GM23248 (cell line): ENCODE results near the gene CSNK1G1. TPM values are rescaled to one million over a fixed set of nuclear protein-coding genes. Genes with fewer than 3 reads are reported as not detected.

ENCODE experiments used
- DNase-seq: peaks from one replicate; pipeline ENCODE4 v3.0.0-alpha.2; 2015
- H2AFZ ChIP-seq: fragments of 200-600 bp; sonication (generic); 2 replicates; pipeline ENCODE4 v1.6.1; 2016; ENCODE audit warnings: antibody characterized with exemption
- H3F3A ChIP-seq: fragments of 200-600 bp; sonication (generic); 2 replicates; pipeline ENCODE4 v1.6.1; 2016; ENCODE audit warnings: mild to moderate bottlenecking, antibody characterized with exemption, mixed run types; ENCODE audit not compliant: insufficient read depth
- H3K27ac ChIP-seq: fragments of 200-600 bp; sonication (generic); 2 replicates; pipeline ENCODE4 v1.5.1; 2016; ENCODE audit warnings: mild to moderate bottlenecking
- H3K27me3 ChIP-seq: fragments of 200-600 bp; sonication (generic); replicated peaks from 2 replicates; pipeline ENCODE4 v1.6.1; 2016; ENCODE audit warnings: mild to moderate bottlenecking; ENCODE audit not compliant: insufficient read depth
- H3K36me3 ChIP-seq: fragments of 200-600 bp; sonication (generic); 2 replicates; pipeline ENCODE4 v1.6.1; 2016; ENCODE audit warnings: low read depth, mild to moderate bottlenecking
- H3K4me1 ChIP-seq: fragments of 200-600 bp; sonication (generic); 2 replicates; pipeline ENCODE4 v1.6.1; 2016; ENCODE audit warnings: mild to moderate bottlenecking; ENCODE audit not compliant: insufficient read depth
- H3K4me2 ChIP-seq: fragments of 200-600 bp; sonication (generic); one replicate; pipeline ENCODE4 v1.6.1; 2016; ENCODE audit warnings: mild to moderate bottlenecking; ENCODE audit not compliant: unreplicated experiment
- H3K4me3 ChIP-seq: fragments of 200-600 bp; sonication (generic); 2 replicates; pipeline ENCODE4 v1.5.1; 2016; ENCODE audit warnings: mild to moderate bottlenecking
- H3K79me2 ChIP-seq: fragments of 200-600 bp; sonication (generic); 2 replicates; pipeline ENCODE4 v1.6.1; 2016; ENCODE audit warnings: mild to moderate bottlenecking; ENCODE audit not compliant: insufficient read depth
- H3K9ac ChIP-seq: fragments of 200-600 bp; sonication (generic); 2 replicates; pipeline ENCODE4 v1.6.1; 2016; ENCODE audit warnings: mild to moderate bottlenecking
- H3K9me2 ChIP-seq: fragments of 200-600 bp; sonication (generic); 2 replicates; pipeline ENCODE4 v1.6.1; 2016; ENCODE audit warnings: mixed run types, mild to moderate bottlenecking, moderate library complexity; ENCODE audit not compliant: insufficient read depth
- H3K9me3 ChIP-seq: fragments of 200-600 bp; sonication (generic); one replicate; pipeline ENCODE4 v1.6.1; 2017; ENCODE audit warnings: low read depth
- H4K20me1 ChIP-seq: fragments of 200-600 bp; sonication (generic); 2 replicates; pipeline ENCODE4 v1.6.0; 2016; ENCODE audit not compliant: insufficient read depth
- EZH2 ChIP-seq: fragments of 200-600 bp; sonication (generic); IDR thresholded peaks from 2 replicates; pipeline ENCODE4 v1.6.1; 2018; ENCODE audit warnings: antibody characterized with exemption, mild to moderate bottlenecking; ENCODE audit not compliant: insufficient read depth, poor library complexity, severe bottlenecking
- EZH2phosphoT487 ChIP-seq: fragments of 200-600 bp; sonication (generic); IDR thresholded peaks from 2 replicates; pipeline ENCODE4 v1.6.1; 2018; ENCODE audit warnings: antibody characterized with exemption, moderate library complexity, mild to moderate bottlenecking, low read depth; ENCODE audit not compliant: insufficient read depth
- WGBS, 2 experiments: methylation state at CpG; one replicate each; pipeline ENCODE4 v1.1.6; 2015 to 2017; ENCODE audit warnings: low lambda C conversion rate in 2 of 2, low coverage in 1 of 2; ENCODE audit errors: missing lambda C conversion rate in 2 of 2; 5-methylcytosine and 5-hydroxymethylcytosine counted together
- in situ Hi-C: fragments of 300-500 bp; cut with MboI; formaldehyde crosslinking; loops from 2 replicates; pipeline ENCODE4 v1.15.0; 2020
- polyA plus RNA-seq: library from polyadenylated mRNA; unstranded; fragments of >200 nt; fragmentation: Nextera tagmentation; extraction: Ambion mirVana; gene quantifications from 2 replicates; pipeline ENCODE4 v1.2.1, GENCODE V29; 2016
- total RNA-seq: library from RNA; depleted of rRNA; stranded (reverse); fragments of >200 nt; shearing (Covaris generic); gene quantifications from 2 replicates; pipeline ENCODE4 v1.2.3, GENCODE V29; 2014

The CSNK1G1 gene
- total and polyA plus RNA-seq, 2 experiments from 2014 or later: 14.8 to 17.1 TPM

- no peaks in the 10 kb centered on the region for H3K9me2 ChIP-seq
- H3K9ac ChIP-seq: no peak overlapping the region
- no peak overlapping the region for H2AFZ ChIP-seq
- 0 out of 2 replicates have a peak, but pooled peaks cover 3% of the 10 kb centered on the region for H3F3A ChIP-seq
- in situ Hi-C loops: no loop called here
- H3K4me3 ChIP-seq: no peak overlapping the region
- no peaks in the 10 kb centered on the region for H3K27me3 ChIP-seq
- 0 out of 2 replicates have a peak, but pooled peaks cover 4% of the 10 kb centered on the region for H3K4me1 ChIP-seq
- TF ChIP-seq EZH2phosphoT487: no peak
- TF ChIP-seq EZH2: no peak
- H3K9me3 ChIP-seq: no peaks in the 10 kb centered on the region
- H4K20me1 ChIP-seq: peaks cover 4% of the 10 kb centered on the region; the same call in 1 of the 2 replicates
- peaks cover 98% of the 10 kb centered on the region for H3K79me2 ChIP-seq
- no peak for DNase-seq
- no peak overlapping the region for H3K4me2 ChIP-seq
- H3K36me3 ChIP-seq: no peaks in the 10 kb centered on the region
- no peak overlapping the region for H3K27ac ChIP-seq
These were observed 45.9 kb downstream of the CSNK1G1 start for GRCh38 chr15:64310036-64310435.

- DNase-seq: peak; percentile 21
- WGBS, 2 experiments: 96 to 97% methylated on average over 2 of the region's 2 CpGs
- H3K79me2 ChIP-seq: peaks cover 99% of the 10 kb centered on the region
These were observed 50.7 kb downstream of the CSNK1G1 start for GRCh38 chr15:64305261-64305660.

GRCh38 chr15:64289550-64289949 is 66.4 kb downstream of the CSNK1G1 start:
- Histone ChIP-seq H3K27ac (peak overlapping the region; percentile 3; the same call in 1 of the 2 replicates), H3K4me2 (no peak overlapping the region), H3K36me3 (no peaks in the 10 kb centered on the region), H3F3A (peaks cover 7% of the 10 kb centered on the region), H3K9ac (no peak overlapping the region), H3K4me3 (no peak overlapping the region), H3K9me2 (no peaks in the 10 kb centered on the region), H3K4me1 (peaks cover 16% of the 10 kb centered on the region), H3K79me2 (peaks cover 100% of the 10 kb centered on the region), H2AFZ (no peak overlapping the region), H3K9me3 (no peaks in the 10 kb centered on the region), H4K20me1 (peaks cover 6% of the 10 kb centered on the region; the same call in 1 of the 2 replicates), H3K27me3 (no peaks in the 10 kb centered on the region)
- TF ChIP-seq EZH2phosphoT487 (no peak), EZH2 (no peak)
- DNase-seq: no peak
- in situ Hi-C loops: no loop called here
- WGBS, 2 experiments: 90 to 97% methylated on average over 2 of the region's 2 CpGs

More at GRCh38 chr15:64305261-64305660, 50.7 kb downstream of the CSNK1G1 start:
- H3K4me3 ChIP-seq: no peak overlapping the region
- H3F3A ChIP-seq: no peaks in the 10 kb centered on the region
- H3K4me1 ChIP-seq: no peaks in the 10 kb centered on the region
- no peak overlapping the region for H2AFZ ChIP-seq
- H3K27ac ChIP-seq: no peak overlapping the region
- H3K9me2 ChIP-seq: no peaks in the 10 kb centered on the region
- no peaks in the 10 kb centered on the region; the same call in 1 of the 2 replicates for H3K36me3 ChIP-seq
- H3K27me3 ChIP-seq: no peaks in the 10 kb centered on the region
- TF ChIP-seq EZH2 (no peak), EZH2phosphoT487 (no peak)
- H4K20me1 ChIP-seq: peaks cover 6% of the 10 kb centered on the region; the same call in 1 of the 2 replicates
- no peaks in the 10 kb centered on the region for H3K9me3 ChIP-seq
- H3K4me2 ChIP-seq: no peak overlapping the region
- H3K9ac ChIP-seq: no peak overlapping the region
- in situ Hi-C loops: no loop called here

GRCh38 chr15:64288999-64289398 is 67.0 kb downstream of the CSNK1G1 start:
- TF ChIP-seq EZH2 (no peak), EZH2phosphoT487 (no peak)
- Histone ChIP-seq H3K27ac (peak overlapping the region; percentile 34; the same call in 1 of the 2 replicates), H4K20me1 (peaks cover 6% of the 10 kb centered on the region; the same call in 1 of the 2 replicates), H3K9me2 (no peaks in the 10 kb centered on the region), H3K9me3 (no peaks in the 10 kb centered on the region), H3K4me3 (no peak overlapping the region), H3K79me2 (peaks cover 99% of the 10 kb centered on the region), H3K9ac (no peak overlapping the region), H3K4me1 (peaks cover 21% of the 10 kb centered on the region), H3K4me2 (peak overlapping the region; percentile 49), H3F3A (peaks cover 10% of the 10 kb centered on the region), H3K27me3 (no peaks in the 10 kb centered on the region), H3K36me3 (no peaks in the 10 kb centered on the region), H2AFZ (no peak overlapping the region)
- in situ Hi-C loops: no loop called here
- peak; percentile 29 for DNase-seq
- WGBS, 2 experiments: 40 to 45% methylated on average over 8 of the region's 8 CpGs

- Histone ChIP-seq H3F3A (peaks cover 14% of the 10 kb centered on the region), H3K4me1 (peaks cover 26% of the 10 kb centered on the region), H3K9me2 (no peaks in the 10 kb centered on the region), H4K20me1 (peaks cover 6% of the 10 kb centered on the region; the same call in 1 of the 2 replicates), H3K27me3 (no peaks in the 10 kb centered on the region), H3K4me2 (peak overlapping the region; percentile 49), H3K9ac (no peak overlapping the region), H3K36me3 (no peaks in the 10 kb centered on the region), H3K4me3 (no peak overlapping the region), H3K27ac (peak overlapping the region; percentile 34; the same call in 1 of the 2 replicates), H2AFZ (no peak overlapping the region), H3K9me3 (no peaks in the 10 kb centered on the region), H3K79me2 (peaks cover 99% of the 10 kb centered on the region)
- 96 to 100% methylated on average over 1 of the region's 1 CpG for WGBS, 2 experiments
- TF ChIP-seq EZH2 (no peak), EZH2phosphoT487 (no peak)
- DNase-seq: peak; percentile 65
- in situ Hi-C loops: no loop called here
These were observed 67.4 kb downstream of the CSNK1G1 start for GRCh38 chr15:64288577-64288976.
